ENCODE data around the gene IRF7.

DNA sequence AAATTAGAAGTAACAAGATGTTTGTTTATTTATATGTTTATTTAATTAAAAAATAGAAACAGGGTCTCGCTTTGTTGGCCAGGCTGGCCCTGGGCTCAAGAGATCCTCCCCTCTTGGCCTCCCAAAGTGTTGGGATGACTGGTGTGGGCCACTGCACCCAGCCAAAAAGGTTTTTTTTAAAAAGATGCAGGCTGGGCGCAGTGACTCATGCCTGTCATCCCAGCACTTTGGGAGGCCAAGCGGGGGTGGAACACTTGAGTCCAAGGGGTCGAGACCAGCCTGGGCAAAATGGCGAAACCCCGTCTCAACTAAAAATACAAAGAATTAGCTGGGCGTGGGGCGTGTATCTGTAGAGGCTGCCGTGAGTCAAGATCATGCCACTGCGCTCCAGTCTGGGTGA, 34.7 kb upstream of the IRF7 start:
- TF ChIP-seq, protein P1, sequence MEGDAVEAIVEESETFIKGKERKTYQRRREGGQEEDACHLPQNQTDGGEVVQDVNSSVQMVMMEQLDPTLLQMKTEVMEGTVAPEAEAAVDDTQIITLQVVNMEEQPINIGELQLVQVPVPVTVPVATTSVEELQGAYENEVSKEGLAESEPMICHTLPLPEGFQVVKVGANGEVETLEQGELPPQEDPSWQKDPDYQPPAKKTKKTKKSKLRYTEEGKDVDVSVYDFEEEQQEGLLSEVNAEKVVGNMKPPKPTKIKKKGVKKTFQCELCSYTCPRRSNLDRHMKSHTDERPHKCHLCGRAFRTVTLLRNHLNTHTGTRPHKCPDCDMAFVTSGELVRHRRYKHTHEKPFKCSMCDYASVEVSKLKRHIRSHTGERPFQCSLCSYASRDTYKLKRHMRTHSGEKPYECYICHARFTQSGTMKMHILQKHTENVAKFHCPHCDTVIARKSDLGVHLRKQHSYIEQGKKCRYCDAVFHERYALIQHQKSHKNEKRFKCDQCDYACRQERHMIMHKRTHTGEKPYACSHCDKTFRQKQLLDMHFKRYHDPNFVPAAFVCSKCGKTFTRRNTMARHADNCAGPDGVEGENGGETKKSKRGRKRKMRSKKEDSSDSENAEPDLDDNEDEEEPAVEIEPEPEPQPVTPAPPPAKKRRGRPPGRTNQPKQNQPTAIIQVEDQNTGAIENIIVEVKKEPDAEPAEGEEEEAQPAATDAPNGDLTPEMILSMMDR (IDR thresholded peaks at IDR 0.05; ENCODE audit: low read length): no peak
- TF ChIP-seq EZH2 (optimal IDR thresholded peaks at IDR 0.05; ENCODE audit: low read depth, low read length): no peak
- TF ChIP-seq EZH2phosphoT487 (IDR thresholded peaks at IDR 0.05; ENCODE audit: low read length): no peak
